GM11168 (cell line): Measurements from ENCODE around the gene KRTAP4-8.
"Not testable (repeated sequence)": the region's sequence is repeated elsewhere in the genome, so short reads cannot be mapped to it uniquely, and the experiment has no call there.

Experiments
- in situ Hi-C: fragments of 300-500 bp; cut with MboI; formaldehyde crosslinking; loops from one replicate; pipeline ENCODE4 v1.12.0; 2022; ENCODE audit warnings: low sequenced_read_pairs; ENCODE audit not compliant: unreplicated experiment

The KRTAP4-8 gene

GRCh38 chr17:41098042-41098441 lies at the start of gene KRTAP4-8:
TSS of gene KRTAP4-8 (minus strand) at chr17:41098142. CDS start at chr17:41098084, 58 bp downstream.
- in situ Hi-C loops: no loop called here

GRCh38 chr17:41145261-41145660 lies 47.3 kb upstream of the KRTAP4-8 start:
- in situ Hi-C loops: no loop called here

- in situ Hi-C loops: no loop called here
Observed at GRCh38 chr17:41144846-41145245, 46.9 kb upstream of the KRTAP4-8 start.

GRCh38 chr17:41141361-41141760 lies 43.4 kb upstream of the KRTAP4-8 start:
- in situ Hi-C loops: no loop called here

GRCh38 chr17:41140360-41141131 lies 42.6 kb upstream of the KRTAP4-8 start, which contains the start of gene KRTAP4-6:
TSS of gene KRTAP4-6 (minus strand) at chr17:41140544. CDS start at chr17:41140487, 57 bp downstream.
- in situ Hi-C loops: no loop called here

- in situ Hi-C loops: not testable (repeated sequence)
Observed at GRCh38 chr17:41139865-41140264, 41.9 kb upstream of the KRTAP4-8 start.

GRCh38 chr17:41133880-41134735 lies 36.2 kb upstream of the KRTAP4-8 start:
- in situ Hi-C loops: no loop called here

- in situ Hi-C loops: no loop called here
Observed at GRCh38 chr17:41131979-41132378, 34.0 kb upstream of the KRTAP4-8 start.

- in situ Hi-C loops: no loop called here
Observed at GRCh38 chr17:41127371-41127770, 29.4 kb upstream of the KRTAP4-8 start.

GRCh38 chr17:41126412-41126811 lies 28.5 kb upstream of the KRTAP4-8 start:
- in situ Hi-C loops: no loop called here

GRCh38 chr17:41125064-41125463 lies 27.1 kb upstream of the KRTAP4-8 start:
- in situ Hi-C loops: no loop called here

GRCh38 chr17:41123991-41124371 lies 26.0 kb upstream of the KRTAP4-8 start, which contains the start of gene KRTAP4-12:
TSS of gene KRTAP4-12 (minus strand) at chr17:41124182. CDS start at chr17:41124122, 60 bp downstream.
- in situ Hi-C loops: not testable (repeated sequence)

GRCh38 chr17:41123292-41123990 lies 25.5 kb upstream of the KRTAP4-8 start:
- in situ Hi-C loops: not testable (repeated sequence)

- in situ Hi-C loops: no loop called here
Observed at GRCh38 chr17:41121742-41122141, 23.8 kb upstream of the KRTAP4-8 start.

GRCh38 chr17:41119696-41120690 lies 22.1 kb upstream of the KRTAP4-8 start:
- in situ Hi-C loops: not testable (repeated sequence)

- in situ Hi-C loops: no loop called here
Observed at GRCh38 chr17:41118721-41119120, 20.8 kb upstream of the KRTAP4-8 start.

GRCh38 chr17:41117846-41118386 lies 20.0 kb upstream of the KRTAP4-8 start, which contains the start of gene KRTAP4-11:
TSS of gene KRTAP4-11 (minus strand) at chr17:41118373. CDS start at chr17:41118315, 58 bp downstream.
- in situ Hi-C loops: not testable (repeated sequence)

- in situ Hi-C loops: no loop called here
Observed at GRCh38 chr17:41116297-41116696, 18.4 kb upstream of the KRTAP4-8 start.
